Subcutaneous abdominal adipose tissue (tissue), 5 donors: ENCODE results near the gene EEIG2.
"Not testable (repeated sequence)": the region's sequence is repeated elsewhere in the genome, so short reads cannot be mapped to it uniquely, and the experiment has no call there.

Experiments
- H3K27ac ChIP-seq: one replicate; pipeline ENCODE4 v1.7.0; 2013; ENCODE audit warnings: low read depth, mild to moderate bottlenecking, inconsistent platforms, low read length, moderate library complexity
- H3K27me3 ChIP-seq, 5 donors: one replicate each; pipeline ENCODE4 v1.7.0; 2013; ENCODE audit warnings: low read length in 5 of 5, inconsistent platforms in 1 of 5; ENCODE audit not compliant: control insufficient read depth in 5 of 5, insufficient read depth in 4 of 5
- H3K36me3 ChIP-seq, 5 donors: one replicate each; pipeline ENCODE4 v1.7.0; 2013; ENCODE audit warnings: low read length in 5 of 5; ENCODE audit not compliant: control insufficient read depth in 5 of 5, insufficient read depth in 5 of 5
- H3K4me1 ChIP-seq, 5 donors: one replicate each; pipeline ENCODE4 v1.7.0; 2013; ENCODE audit warnings: low read length in 5 of 5, mild to moderate bottlenecking in 3 of 5, moderate library complexity in 1 of 5; ENCODE audit not compliant: control insufficient read depth in 5 of 5, insufficient read depth in 5 of 5
- H3K4me3 ChIP-seq, 5 donors: one replicate each; pipeline ENCODE4 v1.7.0; 2013; ENCODE audit warnings: low read length in 5 of 5, low read depth in 1 of 5
- H3K9ac ChIP-seq, 5 donors: one replicate each; pipeline ENCODE4 v1.7.0; 2013; ENCODE audit warnings: low read length in 5 of 5, mild to moderate bottlenecking in 4 of 5, moderate library complexity in 3 of 5
- H3K9me3 ChIP-seq, 5 donors: one replicate each; pipeline ENCODE4 v1.7.0; 2013; ENCODE audit warnings: low read length in 5 of 5; ENCODE audit not compliant: control insufficient read depth in 5 of 5
- donor health status: healthy.
- donor health status: healthy.
- donor health status: healthy.
- donor health status: healthy.
- donor health status: healthy.

The EEIG2 gene

GRCh38 chr1:108559215-108560186 lies at the start of gene EEIG2:
TSS of gene EEIG2 (plus strand) at chr1:108560100. CDS start at chr1:108560429, 329 bp downstream.
- Histone ChIP-seq H3K9me3 (no peaks in the 10 kb centered on the region), H3K4me3 (peak within 1 kb of the TSS; percentile 84 to 90 (median 89)), H3K27ac (peak within 1 kb of the TSS; percentile 35), H3K36me3 (no peaks in the 10 kb centered on the region), H3K27me3 (no peaks in the 10 kb centered on the region), H3K4me1 (peaks cover 0 to 34% (median 28%) of the 10 kb centered on the region in 5 donors), H3K9ac (peak within 1 kb of the TSS; percentile 56 to 81 (median 69))

GRCh38 chr1:108511764-108512163 lies 48.1 kb upstream of the EEIG2 start:
- no peak overlapping the region for H3K9ac ChIP-seq
- no peaks in the 10 kb centered on the region for H3K27me3 ChIP-seq
- H3K27ac ChIP-seq: no peak overlapping the region
- no peaks in the 10 kb centered on the region for H3K4me1 ChIP-seq
- H3K4me3 ChIP-seq: no peak overlapping the region
- H3K9me3 ChIP-seq: no peaks in the 10 kb centered on the region
- no peaks in the 10 kb centered on the region for H3K36me3 ChIP-seq

DNA sequence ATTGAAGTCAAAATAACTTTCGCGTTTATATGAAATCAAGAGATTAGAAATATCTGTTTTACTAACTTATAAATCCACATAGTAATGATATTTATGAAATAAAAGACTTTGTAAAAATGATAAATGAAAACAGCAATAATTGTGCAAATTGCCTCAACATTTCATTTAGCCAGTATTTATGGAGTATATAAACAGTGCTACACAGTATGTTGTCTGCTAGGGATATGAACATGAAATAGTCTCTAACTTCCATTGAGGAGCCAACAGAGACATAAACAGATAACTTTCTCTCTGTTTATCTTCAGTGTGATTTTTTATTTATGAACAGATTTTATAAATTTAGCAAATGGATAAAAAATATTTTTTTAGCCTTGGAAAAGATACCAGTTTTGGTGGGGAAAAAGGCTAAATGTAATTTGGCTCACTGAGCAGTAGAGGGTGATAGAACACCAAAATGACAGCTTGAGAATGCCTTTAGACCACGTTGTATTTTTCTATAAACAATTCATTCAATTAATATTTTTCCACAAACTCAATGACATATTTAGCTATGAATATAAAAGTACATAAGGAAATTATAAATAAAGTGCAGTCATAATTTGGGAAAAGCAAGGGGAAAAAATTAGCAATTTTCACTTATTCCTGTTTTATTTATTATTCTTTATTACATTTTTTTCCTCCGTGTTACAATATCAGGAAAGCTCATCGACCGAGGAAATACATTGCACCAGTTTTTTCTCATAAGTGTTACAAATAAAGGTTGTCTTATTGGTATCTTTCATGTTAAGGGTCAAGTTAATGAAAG lies 47.5 kb upstream of the EEIG2 start:
- H3K9me3 ChIP-seq: no peaks in the 10 kb centered on the region
- no peak overlapping the region for H3K4me3 ChIP-seq
- no peaks in the 10 kb centered on the region for H3K4me1 ChIP-seq
- no peaks in the 10 kb centered on the region for H3K27me3 ChIP-seq
- no peak overlapping the region for H3K27ac ChIP-seq
- no peak overlapping the region for H3K9ac ChIP-seq
- no peaks in the 10 kb centered on the region for H3K36me3 ChIP-seq

- H3K4me1 ChIP-seq: no peaks in the 10 kb centered on the region
- H3K27me3 ChIP-seq: no peaks in the 10 kb centered on the region
- H3K27ac ChIP-seq: no peak overlapping the region
- no peaks in the 10 kb centered on the region for H3K36me3 ChIP-seq
- H3K4me3 ChIP-seq: no peak overlapping the region
- H3K9me3 ChIP-seq: no peaks in the 10 kb centered on the region
- no peak overlapping the region for H3K9ac ChIP-seq
These were observed 46.9 kb upstream of the EEIG2 start for GRCh38 chr1:108513044-108513415.

- not testable (repeated sequence) for H3K36me3 ChIP-seq, H3K4me3 ChIP-seq, H3K4me1 ChIP-seq, H3K27ac ChIP-seq, H3K9me3 ChIP-seq, H3K9ac ChIP-seq, H3K27me3 ChIP-seq
These were observed 46.0 kb upstream of the EEIG2 start for GRCh38 chr1:108513914-108514313.

DNA sequence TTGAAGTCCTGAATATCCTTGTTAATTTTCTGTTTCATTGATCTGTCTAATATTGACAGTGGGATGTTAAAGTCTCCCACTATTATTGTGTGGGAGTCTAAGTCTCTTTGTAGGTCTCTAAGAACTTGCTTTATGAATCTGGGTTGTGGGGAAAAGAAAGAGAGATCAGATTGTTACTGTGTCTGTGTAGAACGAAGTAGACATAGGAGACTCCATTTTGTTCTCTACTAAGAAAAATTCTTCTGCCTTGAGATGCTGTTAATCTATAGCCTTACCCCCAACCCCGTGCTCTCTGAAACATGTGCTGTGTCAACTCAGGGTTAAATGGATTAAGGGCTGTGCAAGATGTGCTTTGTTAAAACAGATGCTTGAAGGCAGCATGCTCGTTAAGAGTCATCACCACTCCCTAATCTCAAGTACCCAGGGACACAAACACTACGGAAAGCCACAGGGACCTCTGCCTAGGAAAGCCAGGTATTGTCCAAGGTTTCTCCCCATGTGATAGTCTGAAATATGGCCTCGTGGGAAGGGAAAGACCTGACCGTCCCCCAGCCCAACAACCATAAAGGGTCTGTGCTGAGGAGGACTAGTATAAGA lies 42.5 kb upstream of the EEIG2 start:
- H3K4me1 ChIP-seq, H3K27ac ChIP-seq, H3K9ac ChIP-seq, H3K27me3 ChIP-seq, H3K36me3 ChIP-seq, H3K4me3 ChIP-seq, H3K9me3 ChIP-seq: not testable (repeated sequence)

DNA sequence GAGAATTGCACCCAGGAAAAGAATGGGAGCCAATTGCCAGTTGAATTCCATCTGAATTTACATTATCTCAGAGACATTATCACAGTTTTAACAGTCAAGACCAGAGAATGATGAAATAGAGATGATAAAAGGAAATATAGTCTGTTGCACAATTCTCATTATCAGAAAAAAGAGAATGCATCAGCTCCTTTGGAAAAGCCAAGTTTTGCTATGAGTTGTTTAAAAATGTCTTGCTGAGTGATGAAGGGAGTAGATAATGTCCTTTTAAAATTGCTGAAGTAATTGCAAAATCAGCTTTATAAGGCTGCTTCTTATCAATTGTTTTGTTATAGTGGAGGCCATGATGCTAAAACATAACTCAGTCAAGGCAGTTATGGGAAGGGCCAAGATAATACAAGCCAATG lies 37.9 kb upstream of the EEIG2 start:
- Histone ChIP-seq H3K4me3 (no peak overlapping the region), H3K9ac (no peak overlapping the region), H3K9me3 (peaks cover 0 to 2% (median 0%) of the 10 kb centered on the region in 5 donors), H3K36me3 (no peaks in the 10 kb centered on the region), H3K4me1 (no peaks in the 10 kb centered on the region), H3K27ac (no peak overlapping the region), H3K27me3 (no peaks in the 10 kb centered on the region)

DNA sequence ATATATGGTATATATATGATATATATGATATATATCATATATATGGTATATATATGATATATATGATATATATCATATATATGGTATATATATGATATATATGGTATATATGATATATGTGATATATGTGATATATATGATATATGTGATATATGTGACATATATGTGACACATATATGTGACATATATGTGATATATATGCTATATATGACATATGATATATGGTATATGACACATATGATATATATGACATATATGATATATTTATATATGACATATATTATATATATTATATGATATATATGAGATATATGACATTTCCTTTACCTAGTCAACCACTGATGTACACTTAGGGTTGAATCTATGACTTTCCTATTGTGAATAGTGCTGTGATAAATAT lies 36.1 kb upstream of the EEIG2 start:
- peaks cover 0 to 2% (median 0%) of the 10 kb centered on the region in 5 donors for H3K9me3 ChIP-seq
- no peaks in the 10 kb centered on the region for H3K36me3 ChIP-seq
- no peaks in the 10 kb centered on the region for H3K27me3 ChIP-seq
- H3K9ac ChIP-seq: no peak overlapping the region
- H3K27ac ChIP-seq: no peak overlapping the region
- H3K4me1 ChIP-seq: no peaks in the 10 kb centered on the region
- no peak overlapping the region for H3K4me3 ChIP-seq

GRCh38 chr1:108524676-108525075 lies 35.2 kb upstream of the EEIG2 start:
- Histone ChIP-seq H3K4me3 (no peak overlapping the region), H3K36me3 (no peaks in the 10 kb centered on the region), H3K27me3 (no peaks in the 10 kb centered on the region), H3K4me1 (no peaks in the 10 kb centered on the region), H3K9ac (no peak overlapping the region), H3K27ac (no peak overlapping the region), H3K9me3 (peaks cover 0 to 2% (median 0%) of the 10 kb centered on the region in 5 donors)

GRCh38 chr1:108527135-108527534 lies 32.8 kb upstream of the EEIG2 start:
- Histone ChIP-seq H3K4me1 (peaks cover 0 to 11% (median 0%) of the 10 kb centered on the region in 5 donors), H3K27me3 (no peaks in the 10 kb centered on the region), H3K9ac (no peak overlapping the region), H3K9me3 (peaks cover 0 to 2% (median 0%) of the 10 kb centered on the region in 5 donors), H3K4me3 (no peak overlapping the region), H3K36me3 (no peaks in the 10 kb centered on the region), H3K27ac (no peak overlapping the region)
